ENCODE results near the gene CERS4. TPM values are rescaled to one million over a fixed set of nuclear protein-coding genes. Genes with fewer than 3 reads are reported as not detected.

The CERS4 gene
- total and polyA plus RNA-seq, 2 experiments from 2014 or later, result 68.5 to 109 TPM

DNA sequence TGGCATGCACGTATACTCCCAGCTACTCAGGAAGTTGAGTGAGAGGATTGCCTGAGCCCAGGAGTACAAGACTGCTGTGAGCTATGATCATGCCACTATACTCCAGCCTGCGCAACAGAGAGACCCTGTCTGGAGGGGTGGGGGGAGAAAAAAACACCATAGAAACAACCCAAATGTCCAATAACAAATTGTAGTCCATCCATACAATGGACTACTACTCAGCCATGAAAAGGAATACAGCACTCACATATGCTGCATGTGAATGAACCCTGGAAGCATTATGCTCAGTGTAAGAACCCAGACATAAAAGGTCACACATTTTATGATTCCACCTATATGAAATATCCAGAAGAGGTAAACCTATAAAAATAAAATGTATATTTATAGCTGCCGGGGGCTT is 56.7 kb downstream of the CERS4 start (continued):
- TF ChIP-seq, protein P1, sequence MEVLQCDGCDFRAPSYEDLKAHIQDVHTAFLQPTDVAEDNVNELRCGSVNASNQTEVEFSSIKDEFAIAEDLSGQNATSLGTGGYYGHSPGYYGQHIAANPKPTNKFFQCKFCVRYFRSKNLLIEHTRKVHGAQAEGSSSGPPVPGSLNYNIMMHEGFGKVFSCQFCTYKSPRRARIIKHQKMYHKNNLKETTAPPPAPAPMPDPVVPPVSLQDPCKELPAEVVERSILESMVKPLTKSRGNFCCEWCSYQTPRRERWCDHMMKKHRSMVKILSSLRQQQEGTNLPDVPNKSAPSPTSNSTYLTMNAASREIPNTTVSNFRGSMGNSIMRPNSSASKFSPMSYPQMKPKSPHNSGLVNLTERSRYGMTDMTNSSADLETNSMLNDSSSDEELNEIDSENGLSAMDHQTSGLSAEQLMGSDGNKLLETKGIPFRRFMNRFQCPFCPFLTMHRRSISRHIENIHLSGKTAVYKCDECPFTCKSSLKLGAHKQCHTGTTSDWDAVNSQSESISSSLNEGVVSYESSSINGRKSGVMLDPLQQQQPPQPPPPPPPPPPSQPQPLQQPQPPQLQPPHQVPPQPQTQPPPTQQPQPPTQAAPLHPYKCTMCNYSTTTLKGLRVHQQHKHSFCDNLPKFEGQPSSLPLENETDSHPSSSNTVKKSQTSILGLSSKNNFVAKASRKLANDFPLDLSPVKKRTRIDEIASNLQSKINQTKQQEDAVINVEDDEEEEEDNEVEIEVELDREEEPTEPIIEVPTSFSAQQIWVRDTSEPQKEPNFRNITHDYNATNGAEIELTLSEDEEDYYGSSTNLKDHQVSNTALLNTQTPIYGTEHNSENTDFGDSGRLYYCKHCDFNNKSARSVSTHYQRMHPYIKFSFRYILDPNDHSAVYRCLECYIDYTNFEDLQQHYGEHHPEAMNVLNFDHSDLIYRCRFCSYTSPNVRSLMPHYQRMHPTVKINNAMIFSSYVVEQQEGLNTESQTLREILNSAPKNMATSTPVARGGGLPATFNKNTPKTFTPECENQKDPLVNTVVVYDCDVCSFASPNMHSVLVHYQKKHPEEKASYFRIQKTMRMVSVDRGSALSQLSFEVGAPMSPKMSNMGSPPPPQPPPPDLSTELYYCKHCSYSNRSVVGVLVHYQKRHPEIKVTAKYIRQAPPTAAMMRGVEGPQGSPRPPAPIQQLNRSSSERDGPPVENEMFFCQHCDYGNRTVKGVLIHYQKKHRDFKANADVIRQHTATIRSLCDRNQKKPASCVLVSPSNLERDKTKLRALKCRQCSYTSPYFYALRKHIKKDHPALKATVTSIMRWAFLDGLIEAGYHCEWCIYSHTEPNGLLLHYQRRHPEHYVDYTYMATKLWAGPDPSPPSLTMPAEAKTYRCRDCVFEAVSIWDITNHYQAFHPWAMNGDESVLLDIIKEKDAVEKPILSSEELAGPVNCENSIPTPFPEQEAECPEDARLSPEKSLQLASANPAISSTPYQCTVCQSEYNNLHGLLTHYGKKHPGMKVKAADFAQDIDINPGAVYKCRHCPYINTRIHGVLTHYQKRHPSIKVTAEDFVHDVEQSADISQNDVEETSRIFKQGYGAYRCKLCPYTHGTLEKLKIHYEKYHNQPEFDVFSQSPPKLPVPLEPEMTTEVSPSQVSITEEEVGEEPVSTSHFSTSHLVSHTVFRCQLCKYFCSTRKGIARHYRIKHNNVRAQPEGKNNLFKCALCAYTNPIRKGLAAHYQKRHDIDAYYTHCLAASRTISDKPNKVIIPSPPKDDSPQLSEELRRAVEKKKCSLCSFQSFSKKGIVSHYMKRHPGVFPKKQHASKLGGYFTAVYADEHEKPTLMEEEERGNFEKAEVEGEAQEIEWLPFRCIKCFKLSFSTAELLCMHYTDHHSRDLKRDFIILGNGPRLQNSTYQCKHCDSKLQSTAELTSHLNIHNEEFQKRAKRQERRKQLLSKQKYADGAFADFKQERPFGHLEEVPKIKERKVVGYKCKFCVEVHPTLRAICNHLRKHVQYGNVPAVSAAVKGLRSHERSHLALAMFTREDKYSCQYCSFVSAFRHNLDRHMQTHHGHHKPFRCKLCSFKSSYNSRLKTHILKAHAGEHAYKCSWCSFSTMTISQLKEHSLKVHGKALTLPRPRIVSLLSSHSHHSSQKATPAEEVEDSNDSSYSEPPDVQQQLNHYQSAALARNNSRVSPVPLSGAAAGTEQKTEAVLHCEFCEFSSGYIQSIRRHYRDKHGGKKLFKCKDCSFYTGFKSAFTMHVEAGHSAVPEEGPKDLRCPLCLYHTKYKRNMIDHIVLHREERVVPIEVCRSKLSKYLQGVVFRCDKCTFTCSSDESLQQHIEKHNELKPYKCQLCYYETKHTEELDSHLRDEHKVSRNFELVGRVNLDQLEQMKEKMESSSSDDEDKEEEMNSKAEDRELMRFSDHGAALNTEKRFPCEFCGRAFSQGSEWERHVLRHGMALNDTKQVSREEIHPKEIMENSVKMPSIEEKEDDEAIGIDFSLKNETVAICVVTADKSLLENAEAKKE (CRISPR knock-in tag; IDR thresholded peaks at IDR 0.05), result no peak
- TF ChIP-seq, protein P2, sequence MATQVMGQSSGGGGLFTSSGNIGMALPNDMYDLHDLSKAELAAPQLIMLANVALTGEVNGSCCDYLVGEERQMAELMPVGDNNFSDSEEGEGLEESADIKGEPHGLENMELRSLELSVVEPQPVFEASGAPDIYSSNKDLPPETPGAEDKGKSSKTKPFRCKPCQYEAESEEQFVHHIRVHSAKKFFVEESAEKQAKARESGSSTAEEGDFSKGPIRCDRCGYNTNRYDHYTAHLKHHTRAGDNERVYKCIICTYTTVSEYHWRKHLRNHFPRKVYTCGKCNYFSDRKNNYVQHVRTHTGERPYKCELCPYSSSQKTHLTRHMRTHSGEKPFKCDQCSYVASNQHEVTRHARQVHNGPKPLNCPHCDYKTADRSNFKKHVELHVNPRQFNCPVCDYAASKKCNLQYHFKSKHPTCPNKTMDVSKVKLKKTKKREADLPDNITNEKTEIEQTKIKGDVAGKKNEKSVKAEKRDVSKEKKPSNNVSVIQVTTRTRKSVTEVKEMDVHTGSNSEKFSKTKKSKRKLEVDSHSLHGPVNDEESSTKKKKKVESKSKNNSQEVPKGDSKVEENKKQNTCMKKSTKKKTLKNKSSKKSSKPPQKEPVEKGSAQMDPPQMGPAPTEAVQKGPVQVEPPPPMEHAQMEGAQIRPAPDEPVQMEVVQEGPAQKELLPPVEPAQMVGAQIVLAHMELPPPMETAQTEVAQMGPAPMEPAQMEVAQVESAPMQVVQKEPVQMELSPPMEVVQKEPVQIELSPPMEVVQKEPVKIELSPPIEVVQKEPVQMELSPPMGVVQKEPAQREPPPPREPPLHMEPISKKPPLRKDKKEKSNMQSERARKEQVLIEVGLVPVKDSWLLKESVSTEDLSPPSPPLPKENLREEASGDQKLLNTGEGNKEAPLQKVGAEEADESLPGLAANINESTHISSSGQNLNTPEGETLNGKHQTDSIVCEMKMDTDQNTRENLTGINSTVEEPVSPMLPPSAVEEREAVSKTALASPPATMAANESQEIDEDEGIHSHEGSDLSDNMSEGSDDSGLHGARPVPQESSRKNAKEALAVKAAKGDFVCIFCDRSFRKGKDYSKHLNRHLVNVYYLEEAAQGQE (IDR thresholded peaks at IDR 0.05; ENCODE audit: unreplicated experiment), result no peak
- TF ChIP-seq NANOG (IDR thresholded peaks at IDR 0.05; ENCODE audit: borderline replicate concordance) (no peak), POLR2AphosphoS5 (IDR thresholded peaks at IDR 0.05; ENCODE audit: low read depth) (no peak), ZNF331 (CRISPR knock-in tag; IDR thresholded peaks at IDR 0.05; ENCODE audit: low read depth) (no peak)

DNA sequence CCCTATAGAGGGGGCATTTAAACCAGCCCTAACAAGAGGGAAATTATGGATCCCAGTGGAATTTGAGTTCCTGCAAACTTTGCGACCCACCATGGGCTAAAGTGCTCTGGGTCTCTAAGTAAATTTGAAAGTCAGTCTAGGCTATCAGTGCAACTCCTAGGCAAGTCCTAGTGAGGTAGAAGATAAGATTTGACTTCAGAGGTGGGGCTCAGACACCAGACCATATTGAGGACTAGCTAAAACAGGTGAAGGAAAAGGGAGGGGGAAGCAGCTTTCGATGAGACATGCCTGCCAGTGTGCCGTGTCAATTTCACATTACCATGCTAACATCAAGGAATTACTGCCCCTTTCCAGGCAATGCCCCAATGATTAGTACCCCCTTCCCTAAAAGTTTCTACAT is 60.6 kb downstream of the CERS4 start:
- no peaks in the 10 kb centered on the region for H4K20me1 ChIP-seq (replicated peaks; ENCODE audit: insufficient read depth)
- peaks cover 8% of the 10 kb centered on the region for H3K4me1 Mint-ChIP-seq
- no peak for ATAC-seq
- H3K27ac ChIP-seq (ENCODE audit: low read depth), result no peak overlapping the region
- 0 out of 2 replicates have a peak, but pooled peaks cover 8% of the 10 kb centered on the region for H3K4me1 ChIP-seq (ENCODE audit: insufficient read depth)
- no peaks in the 10 kb centered on the region; the same call in 2 of the 3 replicates for H3K36me3 Mint-ChIP-seq (ENCODE audit: low read depth)
- no peaks in the 10 kb centered on the region for H3K9me3 Mint-ChIP-seq
- H3K79me2 ChIP-seq (replicated peaks; ENCODE audit: insufficient read depth), result no peaks in the 10 kb centered on the region
- peak overlapping the region; percentile 39; the same call in 1 of the 3 replicates for H3K4me3 Mint-ChIP-seq
- H3K9me2 ChIP-seq (ENCODE audit: insufficient read depth), result no peaks in the 10 kb centered on the region
- no peak overlapping the region for H3K4me3 ChIP-seq
- H3K27me3 ChIP-seq (ENCODE audit: insufficient read depth), result no peaks in the 10 kb centered on the region
- no peak overlapping the region for H3K27ac Mint-ChIP-seq
- H3K4me2 ChIP-seq, result no peak overlapping the region
- DNase-seq (ENCODE audit: low spot score), result no peak
- peaks cover 4% of the 10 kb centered on the region for H3K27me3 Mint-ChIP-seq (ENCODE audit: insufficient read depth, low read depth, poor library complexity)
- H3K36me3 ChIP-seq (ENCODE audit: insufficient read depth), result no peaks in the 10 kb centered on the region
- 0 out of 2 replicates have a peak, but pooled peaks cover 10% of the 10 kb centered on the region for H3F3A ChIP-seq (replicated peaks; ENCODE audit: low read depth)
- H2AFZ ChIP-seq, result peak overlapping the region; percentile 91
- no peak for TF ChIP-seq CREB1 (CRISPR knock-in tag; IDR thresholded peaks at IDR 0.05; ENCODE audit: low read depth)
- TF ChIP-seq, protein P3, sequence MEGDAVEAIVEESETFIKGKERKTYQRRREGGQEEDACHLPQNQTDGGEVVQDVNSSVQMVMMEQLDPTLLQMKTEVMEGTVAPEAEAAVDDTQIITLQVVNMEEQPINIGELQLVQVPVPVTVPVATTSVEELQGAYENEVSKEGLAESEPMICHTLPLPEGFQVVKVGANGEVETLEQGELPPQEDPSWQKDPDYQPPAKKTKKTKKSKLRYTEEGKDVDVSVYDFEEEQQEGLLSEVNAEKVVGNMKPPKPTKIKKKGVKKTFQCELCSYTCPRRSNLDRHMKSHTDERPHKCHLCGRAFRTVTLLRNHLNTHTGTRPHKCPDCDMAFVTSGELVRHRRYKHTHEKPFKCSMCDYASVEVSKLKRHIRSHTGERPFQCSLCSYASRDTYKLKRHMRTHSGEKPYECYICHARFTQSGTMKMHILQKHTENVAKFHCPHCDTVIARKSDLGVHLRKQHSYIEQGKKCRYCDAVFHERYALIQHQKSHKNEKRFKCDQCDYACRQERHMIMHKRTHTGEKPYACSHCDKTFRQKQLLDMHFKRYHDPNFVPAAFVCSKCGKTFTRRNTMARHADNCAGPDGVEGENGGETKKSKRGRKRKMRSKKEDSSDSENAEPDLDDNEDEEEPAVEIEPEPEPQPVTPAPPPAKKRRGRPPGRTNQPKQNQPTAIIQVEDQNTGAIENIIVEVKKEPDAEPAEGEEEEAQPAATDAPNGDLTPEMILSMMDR (conservative IDR thresholded peaks at IDR 0.05; ENCODE audit: low read depth in 2 of 2), result no peak
- TF ChIP-seq NANOG (IDR thresholded peaks at IDR 0.05; ENCODE audit: borderline replicate concordance), result no peak
